AG10803 (cell line): ENCODE measurements around the gene GNAO1.

Experiments used
- DNase-seq: peaks from one replicate; pipeline ENCODE4 v3.0.0; 2010; ENCODE audit warnings: low read depth
- H3K4me3 ChIP-seq: 2 replicates; pipeline ENCODE4 v1.5.1; 2011; ENCODE audit warnings: mild to moderate bottlenecking, low read length, control low read depth
- CTCF ChIP-seq: conservative IDR thresholded peaks from 2 replicates; pipeline ENCODE4 v1.5.1; 2011; ENCODE audit warnings: mild to moderate bottlenecking, low read length, control low read depth, inconsistent platforms

GNAO1 gene

GRCh38 chr16:56238188-56238587 lies 46.9 kb downstream of the GNAO1 start:
- DNase-seq: no peak
- no peak for TF ChIP-seq CTCF
- no peak overlapping the region for H3K4me3 ChIP-seq

GRCh38 chr16:56241596-56241995 lies 50.3 kb downstream of the GNAO1 start:
- no peak for DNase-seq
- TF ChIP-seq CTCF: no peak
- no peak overlapping the region for H3K4me3 ChIP-seq

GRCh38 chr16:56242740-56243139 lies 51.5 kb downstream of the GNAO1 start:
- H3K4me3 ChIP-seq: no peak overlapping the region
- no peak for TF ChIP-seq CTCF
- DNase-seq: no peak

- no peak for DNase-seq
- TF ChIP-seq CTCF: no peak
- no peak overlapping the region for H3K4me3 ChIP-seq
Observed at GRCh38 chr16:56244612-56245011, 53.3 kb downstream of the GNAO1 start.

- DNase-seq: peak; percentile 35
- no peak for TF ChIP-seq CTCF
- no peak overlapping the region for H3K4me3 ChIP-seq
Observed at GRCh38 chr16:56245197-56245596, 53.9 kb downstream of the GNAO1 start.

GRCh38 chr16:56246051-56246817 lies 54.9 kb downstream of the GNAO1 start:
- no peak for TF ChIP-seq CTCF
- H3K4me3 ChIP-seq: no peak overlapping the region
- peak; percentile 10 for DNase-seq

GRCh38 chr16:56247018-56247417 lies 55.7 kb downstream of the GNAO1 start:
- TF ChIP-seq CTCF: no peak
- H3K4me3 ChIP-seq: no peak overlapping the region
- DNase-seq: no peak
